Neutrophil (primary cell): ENCODE data around the gene AKT1.
A peak's percentile ranks its signal among the peaks of the same experiment; 100 is the strongest.

Source experiments
- H3K27ac ChIP-seq: fragments of 200-600 bp; sonication (generic); 2 replicates; pipeline ENCODE4 v1.5.1; 2016; ENCODE audit warnings: mild to moderate bottlenecking, moderate library complexity
- H3K27me3 ChIP-seq: fragments of 200-600 bp; sonication (generic); 2 replicates; pipeline ENCODE4 v1.6.0; 2016; ENCODE audit warnings: mild to moderate bottlenecking
- H3K36me3 ChIP-seq: fragments of 200-600 bp; sonication (generic); 2 replicates; pipeline ENCODE4 v1.5.1; 2017
- H3K4me1 ChIP-seq, 2 experiments: fragments of 200-600 bp in 1 of 2; sonication (generic) in 1 of 2; 1 replicate in 1 of 2; 2 replicates in 1 of 2; pipeline versions ENCODE4 v1.5.1 to v1.6.1; 2013 to 2016; ENCODE audit warnings: low read depth in 1 of 2, low read length in 1 of 2, mild to moderate bottlenecking in 1 of 2, moderate library complexity in 1 of 2; ENCODE audit not compliant: control insufficient read depth in 1 of 2, insufficient read depth in 1 of 2
- H3K4me3 ChIP-seq, 2 experiments: fragments of 200-600 bp in 1 of 2; sonication (generic) in 1 of 2; 1 replicate in 1 of 2; 2 replicates in 1 of 2; pipeline ENCODE4 v1.5.1; 2013 to 2016; ENCODE audit warnings: low read depth in 1 of 2, low read length in 1 of 2, mild to moderate bottlenecking in 1 of 2, moderate library complexity in 1 of 2
- H3K9me3 ChIP-seq: fragments of 200-600 bp; sonication (generic); 2 replicates; pipeline ENCODE4 v1.5.1; 2016
- CTCF ChIP-seq: fragments of 200-600 bp; sonication (generic); IDR thresholded peaks from 2 replicates; pipeline ENCODE4 v1.5.1; 2016; ENCODE audit warnings: antibody characterized with exemption

AKT1 gene

GRCh38 chr14:104723651-104724406, 71.7 kb downstream of the AKT1 start, which contains the start of gene ADSS1:
TSS of gene ADSS1 (plus strand) at chr14:104724229. CDS start at chr14:104724271, 42 bp downstream.
- peaks cover 12 to 21% of the 10 kb centered on the region in 2 experiments for H3K4me1 ChIP-seq
- peak within 1 kb of the TSS; percentile 41 for H3K27ac ChIP-seq
- TF ChIP-seq CTCF, result peak; percentile 89
- H3K9me3 ChIP-seq, result no peaks in the 10 kb centered on the region
- peaks cover 36% of the 10 kb centered on the region for H3K27me3 ChIP-seq
- no peaks in the 10 kb centered on the region for H3K36me3 ChIP-seq
- peak within 1 kb of the TSS; percentile 98 to 100 for H3K4me3 ChIP-seq

- peaks cover 12 to 21% of the 10 kb centered on the region in 2 experiments for H3K4me1 ChIP-seq
- peak overlapping the region; percentile 98 to 100 for H3K4me3 ChIP-seq
- H3K9me3 ChIP-seq, result no peaks in the 10 kb centered on the region
- H3K36me3 ChIP-seq, result no peaks in the 10 kb centered on the region
- H3K27ac ChIP-seq, result peak overlapping the region; percentile 41
- peaks cover 36% of the 10 kb centered on the region for H3K27me3 ChIP-seq
- no peak for TF ChIP-seq CTCF
Observed at GRCh38 chr14:104722938-104723650, 72.5 kb downstream of the AKT1 start.

GRCh38 chr14:104721505-104722431, 73.8 kb downstream of the AKT1 start:
- Histone ChIP-seq H3K9me3 (no peaks in the 10 kb centered on the region), H3K36me3 (no peaks in the 10 kb centered on the region), H3K4me1 (peaks cover 12 to 21% of the 10 kb centered on the region in 2 experiments), H3K4me3 (no peak overlapping the region), H3K27me3 (peaks cover 29% of the 10 kb centered on the region), H3K27ac (no peak overlapping the region)
- no peak for TF ChIP-seq CTCF
